HCT116 (cell line): ENCODE results near the gene PKP1. TPM values are rescaled to one million over a fixed set of nuclear protein-coding genes. Genes with fewer than 3 reads are reported as not detected.

Source experiments
- ATAC-seq: fragments of 200-7000 bp; cut with Tn5 transposase; 2 replicates; pipeline ENCODE4 v1.9.1; 2020; ENCODE audit warnings: mild to moderate bottlenecking, moderate library complexity
- BruUV-seq: library from RNA; stranded (reverse); fragments of 400-500 nt; replicated peaks from 2 replicates; lab custom pipeline; 2021; lab: Mats Ljungman, UMichigan
- CTCF ChIA-PET: fragments of 300-600 bp; sonication (Branson Sonifier 250); formaldehyde crosslinking; loops from one replicate; lab custom pipeline; 2021; ENCODE audit warnings: antibody characterized with exemption; lab: Charles Lee
- POLR2A ChIA-PET: fragments of 300-600, 350-600 bp; sonication (Branson Sonifier 250); formaldehyde crosslinking; loops from one replicate; lab custom pipeline; 2021; ENCODE audit warnings: antibody characterized with exemption; lab: Charles Lee
- RAD21 ChIA-PET, 2 experiments: fragments of 300-600 bp; sonication (Branson Sonifier 250); formaldehyde crosslinking; loops; one replicate each; lab custom pipeline; 2023; ENCODE audit warnings: low total read pairs in 2 of 2; ENCODE audit not compliant: uncharacterized antibody in 2 of 2, unreplicated experiment in 2 of 2, low non-redundant PET in 1 of 2; lab: Charles Lee
- DNase-seq: peaks from one replicate; pipeline ENCODE4 v3.0.0-alpha.2; 2010; ENCODE audit warnings: low read depth, low spot score
- H2AFZ ChIP-seq: fragments of 200-600 bp; shearing (Covaris generic), sonication (generic); 2 replicates; pipeline ENCODE4 v1.6.1; 2017; ENCODE audit warnings: low read depth, mixed run types, mixed read lengths, antibody characterized with exemption, low read length; ENCODE audit not compliant: poor library complexity, severe bottlenecking
- H3K27ac ChIP-seq: 2 replicates; pipeline ENCODE4 v1.5.1; 2012; ENCODE audit warnings: low read depth, low read length
- H3K27me3 ChIP-seq: fragments of 200-600 bp; sonication (generic); 2 replicates; pipeline ENCODE4 v1.6.1; 2016; ENCODE audit warnings: mixed run types, low read length, mixed read lengths; ENCODE audit not compliant: insufficient read depth
- H3K36me3 ChIP-seq, 2 experiments: fragments of 200-500 bp in 1 of 2; fragments of 200-600 bp in 1 of 2; sonication (Bioruptor generic) in 1 of 2; sonication (generic) in 1 of 2; 2 replicates each; pipeline versions ENCODE4 v1.5.1 to v1.6.1; 2014 to 2016; ENCODE audit warnings: low read length in 2 of 2, inconsistent platforms in 1 of 2, mixed read lengths in 1 of 2, mixed run types in 1 of 2; ENCODE audit not compliant: insufficient read depth in 2 of 2, control insufficient read depth in 1 of 2
- H3K4me1 ChIP-seq, 2 experiments: fragments of 200-600 bp in 1 of 2; sonication (generic) in 1 of 2; 2 replicates each; pipeline versions ENCODE4 v1.5.1 to v1.6.1; 2012 to 2017; ENCODE audit warnings: low read length in 2 of 2, inconsistent platforms in 1 of 2, mild to moderate bottlenecking in 1 of 2, mixed read lengths in 1 of 2, mixed run types in 1 of 2, moderate library complexity in 1 of 2; ENCODE audit not compliant: insufficient read depth in 2 of 2, control insufficient read depth in 1 of 2
- H3K4me2 ChIP-seq: fragments of 200-600 bp; sonication (generic); 2 replicates; pipeline ENCODE4 v1.6.1; 2017; ENCODE audit warnings: mixed run types, low read length, mixed read lengths
- H3K4me3 ChIP-seq, 2 experiments: fragments of 200-600 bp in 1 of 2; sonication (generic) in 1 of 2; replicated peaks in 1 of 2; 2 replicates each; pipeline ENCODE4 v1.5.1; 2011 to 2016; ENCODE audit warnings: low read length in 2 of 2, control low read depth in 1 of 2, low read depth in 1 of 2, mild to moderate bottlenecking in 1 of 2, mixed read lengths in 1 of 2, mixed run types in 1 of 2
- H3K79me2 ChIP-seq: fragments of 200-600 bp; sonication (generic); 2 replicates; pipeline ENCODE4 v1.6.1; 2017; ENCODE audit warnings: mild to moderate bottlenecking, mixed run types, low read length, moderate library complexity, mixed read lengths; ENCODE audit not compliant: insufficient read depth
- H3K9ac ChIP-seq: fragments of 200-600 bp; sonication (generic); 2 replicates; pipeline ENCODE4 v1.6.1; 2016; ENCODE audit warnings: low read length, mixed read lengths
- H3K9me2 ChIP-seq: fragments of 200-600 bp; sonication (generic), shearing (Covaris generic); 2 replicates; pipeline ENCODE4 v1.6.1; 2017; ENCODE audit warnings: mixed run types, mild to moderate bottlenecking, moderate library complexity; ENCODE audit not compliant: insufficient read depth
- H3K9me3 ChIP-seq, 2 experiments: fragments of 200-500 bp in 1 of 2; fragments of 200-600 bp in 1 of 2; sonication (Bioruptor generic) in 1 of 2; sonication (generic) in 1 of 2; 2 replicates each; pipeline ENCODE4 v1.6.1; 2014 to 2017; ENCODE audit warnings: low read length in 2 of 2, mixed read lengths in 2 of 2, inconsistent platforms in 1 of 2, low read depth in 1 of 2, mild to moderate bottlenecking in 1 of 2, mixed run types in 1 of 2, moderate library complexity in 1 of 2; ENCODE audit not compliant: control insufficient read depth in 1 of 2, insufficient read depth in 1 of 2
- H4K20me1 ChIP-seq: fragments of 200-600 bp; sonication (generic), shearing (Covaris generic); 2 replicates; pipeline ENCODE4 v1.6.1; 2017; ENCODE audit warnings: mixed run types, mild to moderate bottlenecking, moderate library complexity; ENCODE audit not compliant: insufficient read depth
- CBX3 ChIP-seq: IDR thresholded peaks from 2 replicates; pipeline ENCODE4 v1.6.1; 2012; ENCODE audit warnings: low read depth
- ELF1 ChIP-seq: IDR thresholded peaks from 2 replicates; pipeline ENCODE4 v1.6.1; 2012; ENCODE audit warnings: low read depth, borderline replicate concordance
- EZH2 ChIP-seq: fragments of 200-600 bp; sonication (generic); IDR thresholded peaks from 2 replicates; pipeline ENCODE4 v1.6.1; 2017; ENCODE audit warnings: antibody characterized with exemption, mixed run types
- SIN3A ChIP-seq: IDR thresholded peaks from 2 replicates; pipeline ENCODE4 v1.6.1; 2012; ENCODE audit warnings: low read depth
- SRF ChIP-seq: IDR thresholded peaks from 2 replicates; pipeline ENCODE4 v1.6.1; 2012; ENCODE audit warnings: low read depth
- YY1 ChIP-seq: IDR thresholded peaks from 2 replicates; pipeline ENCODE4 v1.6.1; 2011; ENCODE audit warnings: low read length, low read depth, moderate library complexity, mild to moderate bottlenecking; ENCODE audit not compliant: insufficient replicate concordance; ENCODE audit errors: extremely low read depth
- ZNF274 ChIP-seq: fragments of 200-500 bp; sonication (Bioruptor generic); IDR thresholded peaks from 2 replicates; pipeline ENCODE4 v1.6.1; 2014; ENCODE audit warnings: mild to moderate bottlenecking, low read depth, low read length, inconsistent platforms
- intact Hi-C: fragments of 100-400 bp; cut with micrococcal nuclease; formaldehyde crosslinking; loops from 2 replicates; pipeline ENCODE4 v1.10.0; 2022
- total RNA-seq: library from RNA; stranded (reverse); gene quantifications from one replicate; pipeline ENCODE4 v1.2.1, GENCODE V29; 2021; ENCODE audit not compliant: unreplicated experiment
- TF ChIP-seq, protein P1 (sequence below): IDR thresholded peaks from 2 replicates; pipeline ENCODE4 v1.6.1; 2012
- TF ChIP-seq, protein P2 (sequence below): IDR thresholded peaks from 2 replicates; pipeline ENCODE4 v1.6.1; 2012; ENCODE audit warnings: low read depth

PKP1 gene
- total RNA-seq, 1 experiment from 2014 or later = 0.07 TPM

GRCh38 chr1:201317551-201317950 lies 34.2 kb downstream of the PKP1 start:
- no peaks in the 10 kb centered on the region for H3K9me2 ChIP-seq
- no peaks in the 10 kb centered on the region for H4K20me1 ChIP-seq
- RAD21 ChIA-PET = no interaction called here
- no peaks in the 10 kb centered on the region for H3K4me1 ChIP-seq
- ATAC-seq (no peak), DNase-seq (no peak)
- POLR2A ChIA-PET = no interaction called here
- H3K27ac ChIP-seq = no peak overlapping the region
- no peak overlapping the region for H2AFZ ChIP-seq
- H3K79me2 ChIP-seq = no peaks in the 10 kb centered on the region
- no peaks in the 10 kb centered on the region for H3K9me3 ChIP-seq
- H3K9ac ChIP-seq = no peak overlapping the region
- no TSS peak for BruUV-seq
- intact Hi-C loops = no loop called here
- no peak overlapping the region for H3K4me3 ChIP-seq
- TF ChIP-seq, protein P1, sequence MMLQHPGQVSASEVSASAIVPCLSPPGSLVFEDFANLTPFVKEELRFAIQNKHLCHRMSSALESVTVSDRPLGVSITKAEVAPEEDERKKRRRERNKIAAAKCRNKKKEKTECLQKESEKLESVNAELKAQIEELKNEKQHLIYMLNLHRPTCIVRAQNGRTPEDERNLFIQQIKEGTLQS = no peak
- TF ChIP-seq EZH2 = no peak
- TF ChIP-seq, protein P2, sequence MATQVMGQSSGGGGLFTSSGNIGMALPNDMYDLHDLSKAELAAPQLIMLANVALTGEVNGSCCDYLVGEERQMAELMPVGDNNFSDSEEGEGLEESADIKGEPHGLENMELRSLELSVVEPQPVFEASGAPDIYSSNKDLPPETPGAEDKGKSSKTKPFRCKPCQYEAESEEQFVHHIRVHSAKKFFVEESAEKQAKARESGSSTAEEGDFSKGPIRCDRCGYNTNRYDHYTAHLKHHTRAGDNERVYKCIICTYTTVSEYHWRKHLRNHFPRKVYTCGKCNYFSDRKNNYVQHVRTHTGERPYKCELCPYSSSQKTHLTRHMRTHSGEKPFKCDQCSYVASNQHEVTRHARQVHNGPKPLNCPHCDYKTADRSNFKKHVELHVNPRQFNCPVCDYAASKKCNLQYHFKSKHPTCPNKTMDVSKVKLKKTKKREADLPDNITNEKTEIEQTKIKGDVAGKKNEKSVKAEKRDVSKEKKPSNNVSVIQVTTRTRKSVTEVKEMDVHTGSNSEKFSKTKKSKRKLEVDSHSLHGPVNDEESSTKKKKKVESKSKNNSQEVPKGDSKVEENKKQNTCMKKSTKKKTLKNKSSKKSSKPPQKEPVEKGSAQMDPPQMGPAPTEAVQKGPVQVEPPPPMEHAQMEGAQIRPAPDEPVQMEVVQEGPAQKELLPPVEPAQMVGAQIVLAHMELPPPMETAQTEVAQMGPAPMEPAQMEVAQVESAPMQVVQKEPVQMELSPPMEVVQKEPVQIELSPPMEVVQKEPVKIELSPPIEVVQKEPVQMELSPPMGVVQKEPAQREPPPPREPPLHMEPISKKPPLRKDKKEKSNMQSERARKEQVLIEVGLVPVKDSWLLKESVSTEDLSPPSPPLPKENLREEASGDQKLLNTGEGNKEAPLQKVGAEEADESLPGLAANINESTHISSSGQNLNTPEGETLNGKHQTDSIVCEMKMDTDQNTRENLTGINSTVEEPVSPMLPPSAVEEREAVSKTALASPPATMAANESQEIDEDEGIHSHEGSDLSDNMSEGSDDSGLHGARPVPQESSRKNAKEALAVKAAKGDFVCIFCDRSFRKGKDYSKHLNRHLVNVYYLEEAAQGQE = no peak
- no peaks in the 10 kb centered on the region for H3K27me3 ChIP-seq
- CTCF ChIA-PET = no interaction called here
- no peak overlapping the region for H3K4me2 ChIP-seq
- no peaks in the 10 kb centered on the region for H3K36me3 ChIP-seq

GRCh38 chr1:201318504-201319340 lies 35.4 kb downstream of the PKP1 start:
- BruUV-seq = no TSS peak
- Histone ChIP-seq H3K27me3 (no peaks in the 10 kb centered on the region), H2AFZ (no peak overlapping the region), H3K4me2 (no peak overlapping the region), H3K27ac (no peak overlapping the region), H3K36me3 (no peaks in the 10 kb centered on the region), H3K4me1 (no peaks in the 10 kb centered on the region), H3K9me2 (no peaks in the 10 kb centered on the region)
- no peak for TF ChIP-seq SRF
- TF ChIP-seq SIN3A = no peak
- no peak for TF ChIP-seq ELF1
- no peak for TF ChIP-seq YY1
- TF ChIP-seq ZNF274 = no peak
- TF ChIP-seq CBX3 = no peak
- TF ChIP-seq, all 23 proteins: peak for 0
- H3K9me3 ChIP-seq = no peaks in the 10 kb centered on the region
- H3K9ac ChIP-seq = no peak overlapping the region
- ATAC-seq = no peak
- H3K4me3 ChIP-seq = no peak overlapping the region
- H4K20me1 ChIP-seq = no peaks in the 10 kb centered on the region
- intact Hi-C loops = no loop called here
- H3K79me2 ChIP-seq = no peaks in the 10 kb centered on the region
- CTCF ChIA-PET = interaction anchor here (1.3 kb wide), 1 partner anchor 117 kb away, joined by 4 read pairs; no protein-coding TSS in a partner anchor
- RAD21 ChIA-PET = no interaction called here
- DNase-seq = no peak
- POLR2A ChIA-PET = no interaction called here
